K562 (cell line): Measurements from ENCODE around the gene MAST4. TPM values are rescaled to one million over a fixed set of nuclear protein-coding genes. Genes with fewer than 3 reads are reported as not detected.

Experiments used
- ATAC-seq: fragments of 200-7000 bp; cut with Tn5 transposase; 3 replicates; pipeline ENCODE4 v1.9.1; 2020; ENCODE audit warnings: moderate library complexity
- BruUV-seq: library from RNA; stranded (reverse); fragments of 400-500 nt; replicated peaks from 2 replicates; lab custom pipeline; 2021; lab: Mats Ljungman, UMichigan
- CTCF ChIA-PET: fragments of 300-600 bp; formaldehyde crosslinking; extraction: SDS; loops from one replicate; lab custom pipeline; 2021; ENCODE audit warnings: low intra/inter-chr PET ratio; lab: Yijun Ruan, JAX
- POLR2A ChIA-PET: fragments of 300-600, 350-650 bp; sonication (Branson Sonifier 250); formaldehyde crosslinking; extraction: SDS; loops from one replicate; lab custom pipeline; 2021; ENCODE audit warnings: antibody characterized with exemption, inconsistent platforms; lab: Yijun Ruan, JAX
- DNase-seq, 4 experiments: peaks; one replicate each; pipeline versions ENCODE4 v3.0.0 to v3.0.0-alpha.2; 2011 to 2018; ENCODE audit warnings: low spot score in 3 of 4, mixed read lengths in 3 of 4; ENCODE audit errors: extremely low read depth in 1 of 4
- FAIRE-seq: peaks from 2 replicates; lab custom pipeline; 2011; peaks lifted over from hg19 to GRCh38; lab: Jason Lieb, UNC
- H2AFZ ChIP-seq: 2 replicates; pipeline ENCODE4 v1.6.0; 2011; ENCODE audit warnings: low read depth, low read length, control low read depth, inconsistent platforms
- H3K27ac ChIP-seq: fragments of 200-600 bp; 3 replicates; pipeline ENCODE4 v1.8.0; 2011; ENCODE audit warnings: low read depth, mild to moderate bottlenecking, control low read depth, inconsistent platforms, low read length, moderate library complexity, mixed read lengths; ENCODE audit errors: extremely low read depth
- H3K27me3 ChIP-seq, 2 experiments: fragments of 300-600 bp in 1 of 2; 2 replicates in 1 of 2; 3 replicates in 1 of 2; pipeline versions ENCODE4 v1.6.0 to v1.8.0; 2011; ENCODE audit warnings: inconsistent platforms in 2 of 2, low read length in 2 of 2, mild to moderate bottlenecking in 1 of 2, mixed read lengths in 1 of 2, moderate library complexity in 1 of 2; ENCODE audit not compliant: control insufficient read depth in 2 of 2, insufficient read depth in 2 of 2
- H3K36me3 ChIP-seq: fragments of 300-600 bp; 3 replicates; pipeline ENCODE4 v1.8.0; 2011; ENCODE audit warnings: mild to moderate bottlenecking, low read length, inconsistent platforms; ENCODE audit not compliant: control insufficient read depth, insufficient read depth
- H3K4me1 ChIP-seq, 2 experiments: fragments of 200-600 bp in 1 of 2; replicated peaks in 1 of 2; 2 replicates in 1 of 2; 3 replicates in 1 of 2; pipeline versions ENCODE4 v1.5.1 to v1.8.0; 2011; ENCODE audit warnings: inconsistent platforms in 2 of 2, low read length in 2 of 2, mild to moderate bottlenecking in 1 of 2, mixed read lengths in 1 of 2, moderate library complexity in 1 of 2; ENCODE audit not compliant: control insufficient read depth in 2 of 2, insufficient read depth in 2 of 2
- H3K4me2 ChIP-seq: 2 replicates; pipeline ENCODE4 v1.6.1; 2011; ENCODE audit warnings: low read length, control low read depth, inconsistent platforms, mixed read lengths; ENCODE audit not compliant: insufficient read depth
- H3K4me3 ChIP-seq: fragments of 200-600 bp; sonication (generic), shearing (Covaris generic); 2 replicates; pipeline ENCODE4 v1.5.1; 2016; ENCODE audit warnings: control low read depth, inconsistent platforms
- H3K79me2 ChIP-seq: fragments of 200-600 bp; 3 replicates; pipeline ENCODE4 v1.8.0; 2011; ENCODE audit warnings: low read length, inconsistent platforms; ENCODE audit not compliant: control insufficient read depth, insufficient read depth
- H3K9ac ChIP-seq, 2 experiments: 2 replicates each; pipeline versions ENCODE4 v1.6.0 to v1.6.1; 2011; ENCODE audit warnings: low read depth in 2 of 2, low read length in 2 of 2, control low read depth in 1 of 2, inconsistent platforms in 1 of 2, mild to moderate bottlenecking in 1 of 2, mixed read lengths in 1 of 2; ENCODE audit not compliant: insufficient read depth in 1 of 2
- H3K9me1 ChIP-seq: one replicate; pipeline ENCODE4 v1.6.0; 2011; ENCODE audit warnings: inconsistent platforms, mild to moderate bottlenecking, low read length, moderate library complexity; ENCODE audit not compliant: control insufficient read depth, insufficient read depth
- H3K9me3 ChIP-seq: replicated peaks from 2 replicates; pipeline ENCODE4 v1.5.1; 2011; ENCODE audit warnings: low read depth, low read length, inconsistent platforms; ENCODE audit not compliant: control insufficient read depth, insufficient read depth
- H4K20me1 ChIP-seq: replicated peaks from 2 replicates; pipeline ENCODE4 v1.6.1; 2011; ENCODE audit warnings: low read length, inconsistent platforms, mixed read lengths; ENCODE audit not compliant: control insufficient read depth, insufficient read depth
- ARID1B ChIP-seq: fragments of 450-650 bp; IDR thresholded peaks from 2 replicates; pipeline ENCODE4 v1.6.1; 2016; ENCODE audit warnings: antibody characterized with exemption, mild to moderate bottlenecking, inconsistent platforms
- CHD4 ChIP-seq: fragments of 200-600 bp; sonication (generic); IDR thresholded peaks from 3 replicates; pipeline ENCODE4 v1.6.1; 2012; ENCODE audit warnings: low read depth, mild to moderate bottlenecking, mixed read lengths, low read length, inconsistent platforms; ENCODE audit not compliant: insufficient read depth, insufficient replicate concordance, poor library complexity, severe bottlenecking
- EP300 ChIP-seq: IDR thresholded peaks from 2 replicates; pipeline ENCODE4 v1.6.1; 2012; ENCODE audit warnings: low read length, improper control_type of control experiment
- FOXK1 ChIP-seq: sonication (generic); formaldehyde crosslinking; IDR thresholded peaks from 2 replicates; pipeline ENCODE4 v1.8.0; 2022; ENCODE audit warnings: missing genetic modification reagents, mild to moderate bottlenecking, borderline replicate concordance
- GTF2A2 ChIP-seq: IDR thresholded peaks from 2 replicates; pipeline ENCODE4 v1.6.1; 2016; ENCODE audit warnings: mild to moderate bottlenecking, missing genetic modification characterization, missing compliant biosample characterization
- KAT2B ChIP-seq: IDR thresholded peaks from one replicate; pipeline ENCODE4 v1.6.1; 2012; ENCODE audit warnings: low read depth, mild to moderate bottlenecking, control low read depth, inconsistent platforms, low read length, moderate library complexity
- MAFK ChIP-seq: IDR thresholded peaks from 2 replicates; pipeline ENCODE4 v1.6.1; 2011; ENCODE audit warnings: low read length, improper control_type of control experiment
- RFX7 ChIP-seq: fragments of 250-450 bp; sonication (Bioruptor Pico); IDR thresholded peaks from 2 replicates; pipeline ENCODE4 v1.5.1; 2021; ENCODE audit warnings: mild to moderate bottlenecking
- ZNF239 ChIP-seq: fragments of 250-450 bp; sonication (Bioruptor Pico); IDR thresholded peaks from 2 replicates; pipeline ENCODE4 v1.4.0; 2020; ENCODE audit warnings: mild to moderate bottlenecking
- WGBS: fragments of 100-300 bp; shearing (Covaris generic); methylation state at CpG from one replicate; pipeline ENCODE4 v1.1.6; 2016; ENCODE audit warnings: low coverage, mixed read lengths; ENCODE audit not compliant: insufficient coverage; ENCODE audit errors: missing lambda C conversion rate; 5-methylcytosine and 5-hydroxymethylcytosine counted together
- in situ Hi-C: fragments of 300-500 bp; cut with MboI; formaldehyde crosslinking; loops from 4 replicates; pipeline ENCODE4 v1.15.0; 2018; ENCODE audit warnings: inconsistent platforms, mixed read lengths
- intact Hi-C: fragments of 100-400 bp; cut with micrococcal nuclease; formaldehyde crosslinking; loops from 2 replicates; pipeline ENCODE4 v1.14.2; 2022
- polyA plus RNA-seq, 8 experiments: library from polyadenylated mRNA; depleted of rRNA in 4 of 8; stranded (reverse) in 5 of 8; unstranded in 3 of 8; fragments of >200 nt; fragmentation: Nextera tagmentation in 2 of 8; fragmentation: Illumina TruSeq in 1 of 8; extraction: Ambion mirVana in 2 of 8; extraction: Trizol in 1 of 8; gene quantifications; 2 replicates each; pipeline versions ENCODE4 v1.2.1 to v1.2.3, GENCODE V29; 2011 to 2014; ENCODE audit warnings: inconsistent platforms in 1 of 8, missing spikeins in 1 of 8
- total RNA-seq, 7 experiments: library from RNA; depleted of rRNA in 6 of 7; stranded (reverse); fragments of >200 nt in 6 of 7; fragmentation: Illumina TruSeq in 2 of 7; extraction: Trizol in 2 of 7; gene quantifications; 2 replicates each; pipeline versions ENCODE4 v1.2.1 to v1.2.3, GENCODE V29; 2011 to 2021; ENCODE audit warnings: low replicate concordance in 1 of 7
- TF ChIP-seq, protein P1 (sequence below): fragments of 250-450 bp; sonication (Bioruptor Pico); IDR thresholded peaks from 2 replicates; pipeline ENCODE4 v1.5.1; 2021; ENCODE audit warnings: mild to moderate bottlenecking
- TF ChIP-seq, protein P2 (sequence below): IDR thresholded peaks from 2 replicates; pipeline ENCODE4 v1.6.1; 2014; ENCODE audit warnings: antibody characterized with exemption
- TF ChIP-seq, protein P3 (sequence below): fragments of 200-800 bp; sonication (Bioruptor generic); IDR thresholded peaks from 2 replicates; pipeline ENCODE4 v1.6.1; 2017; ENCODE audit warnings: missing genetic modification characterization, missing compliant biosample characterization
- TF ChIP-seq, protein P4 (sequence below): fragments of 250-450 bp; sonication (Bioruptor Pico); IDR thresholded peaks from 2 replicates; pipeline ENCODE4 v1.4.0; 2020

Gene MAST4
- total and polyA plus RNA-seq, 9 of the 15 experiments (the other 6 are each of a cell fraction or from before 2014, with no cell fraction given) = 0.88 to 10.1 (median 5.2) TPM

DNA sequence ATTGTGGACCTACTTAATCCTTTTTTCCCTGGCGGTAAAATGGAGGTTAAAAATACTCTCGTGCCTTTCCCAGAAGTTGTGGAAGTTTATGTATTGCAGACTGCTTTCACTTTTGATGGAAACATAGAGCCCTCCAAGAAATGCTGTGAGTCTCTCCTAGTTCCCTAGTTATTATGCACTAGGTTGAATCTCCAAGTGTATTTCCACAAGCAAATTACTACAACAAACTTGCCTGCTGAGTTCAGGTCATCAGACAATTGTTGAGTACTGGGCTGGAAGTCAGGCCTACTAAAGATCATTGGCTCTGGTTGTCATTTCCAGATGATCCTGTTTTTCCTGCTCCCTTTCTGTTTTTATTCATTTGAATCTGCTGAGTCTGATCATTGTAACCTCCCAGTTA, 496.3 kb downstream of the MAST4 start:
- in situ Hi-C loops = no loop called here
- FAIRE-seq = no peak
- POLR2A ChIA-PET = no interaction called here
- no peak for TF ChIP-seq KAT2B
- no peak for TF ChIP-seq FOXK1 (CRISPR knock-in tag)
- TF ChIP-seq, protein P1, sequence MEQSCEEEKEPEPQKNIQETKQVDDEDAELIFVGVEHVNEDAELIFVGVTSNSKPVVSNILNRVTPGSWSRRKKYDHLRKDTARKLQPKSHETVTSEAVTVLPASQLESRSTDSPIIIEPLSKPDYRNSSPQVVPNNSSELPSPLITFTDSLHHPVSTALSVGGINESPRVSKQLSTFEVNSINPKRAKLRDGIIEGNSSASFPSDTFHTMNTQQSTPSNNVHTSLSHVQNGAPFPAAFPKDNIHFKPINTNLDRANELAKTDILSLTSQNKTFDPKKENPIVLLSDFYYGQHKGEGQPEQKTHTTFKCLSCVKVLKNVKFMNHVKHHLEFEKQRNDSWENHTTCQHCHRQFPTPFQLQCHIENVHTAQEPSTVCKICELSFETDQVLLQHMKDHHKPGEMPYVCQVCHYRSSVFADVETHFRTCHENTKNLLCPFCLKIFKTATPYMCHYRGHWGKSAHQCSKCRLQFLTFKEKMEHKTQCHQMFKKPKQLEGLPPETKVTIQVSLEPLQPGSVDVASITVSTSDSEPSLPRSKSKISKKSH (CRISPR knock-in tag) = no peak
- no peak for TF ChIP-seq EP300
- TF ChIP-seq, protein P2, sequence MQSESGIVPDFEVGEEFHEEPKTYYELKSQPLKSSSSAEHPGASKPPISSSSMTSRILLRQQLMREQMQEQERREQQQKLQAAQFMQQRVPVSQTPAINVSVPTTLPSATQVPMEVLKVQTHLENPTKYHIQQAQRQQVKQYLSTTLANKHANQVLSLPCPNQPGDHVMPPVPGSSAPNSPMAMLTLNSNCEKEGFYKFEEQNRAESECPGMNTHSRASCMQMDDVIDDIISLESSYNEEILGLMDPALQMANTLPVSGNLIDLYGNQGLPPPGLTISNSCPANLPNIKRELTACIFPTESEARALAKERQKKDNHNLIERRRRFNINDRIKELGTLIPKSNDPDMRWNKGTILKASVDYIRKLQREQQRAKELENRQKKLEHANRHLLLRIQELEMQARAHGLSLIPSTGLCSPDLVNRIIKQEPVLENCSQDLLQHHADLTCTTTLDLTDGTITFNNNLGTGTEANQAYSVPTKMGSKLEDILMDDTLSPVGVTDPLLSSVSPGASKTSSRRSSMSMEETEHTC = no peak
- TF ChIP-seq ZNF239 (CRISPR knock-in tag) = no peak
- TF ChIP-seq MAFK = no peak
- TF ChIP-seq RFX7 (CRISPR knock-in tag) = no peak
- no peak for TF ChIP-seq CHD4
- TF ChIP-seq, protein P3, sequence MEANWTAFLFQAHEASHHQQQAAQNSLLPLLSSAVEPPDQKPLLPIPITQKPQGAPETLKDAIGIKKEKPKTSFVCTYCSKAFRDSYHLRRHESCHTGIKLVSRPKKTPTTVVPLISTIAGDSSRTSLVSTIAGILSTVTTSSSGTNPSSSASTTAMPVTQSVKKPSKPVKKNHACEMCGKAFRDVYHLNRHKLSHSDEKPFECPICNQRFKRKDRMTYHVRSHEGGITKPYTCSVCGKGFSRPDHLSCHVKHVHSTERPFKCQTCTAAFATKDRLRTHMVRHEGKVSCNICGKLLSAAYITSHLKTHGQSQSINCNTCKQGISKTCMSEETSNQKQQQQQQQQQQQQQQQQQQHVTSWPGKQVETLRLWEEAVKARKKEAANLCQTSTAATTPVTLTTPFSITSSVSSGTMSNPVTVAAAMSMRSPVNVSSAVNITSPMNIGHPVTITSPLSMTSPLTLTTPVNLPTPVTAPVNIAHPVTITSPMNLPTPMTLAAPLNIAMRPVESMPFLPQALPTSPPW = no peak
- no peak for TF ChIP-seq ARID1B
- TF ChIP-seq, protein P4, sequence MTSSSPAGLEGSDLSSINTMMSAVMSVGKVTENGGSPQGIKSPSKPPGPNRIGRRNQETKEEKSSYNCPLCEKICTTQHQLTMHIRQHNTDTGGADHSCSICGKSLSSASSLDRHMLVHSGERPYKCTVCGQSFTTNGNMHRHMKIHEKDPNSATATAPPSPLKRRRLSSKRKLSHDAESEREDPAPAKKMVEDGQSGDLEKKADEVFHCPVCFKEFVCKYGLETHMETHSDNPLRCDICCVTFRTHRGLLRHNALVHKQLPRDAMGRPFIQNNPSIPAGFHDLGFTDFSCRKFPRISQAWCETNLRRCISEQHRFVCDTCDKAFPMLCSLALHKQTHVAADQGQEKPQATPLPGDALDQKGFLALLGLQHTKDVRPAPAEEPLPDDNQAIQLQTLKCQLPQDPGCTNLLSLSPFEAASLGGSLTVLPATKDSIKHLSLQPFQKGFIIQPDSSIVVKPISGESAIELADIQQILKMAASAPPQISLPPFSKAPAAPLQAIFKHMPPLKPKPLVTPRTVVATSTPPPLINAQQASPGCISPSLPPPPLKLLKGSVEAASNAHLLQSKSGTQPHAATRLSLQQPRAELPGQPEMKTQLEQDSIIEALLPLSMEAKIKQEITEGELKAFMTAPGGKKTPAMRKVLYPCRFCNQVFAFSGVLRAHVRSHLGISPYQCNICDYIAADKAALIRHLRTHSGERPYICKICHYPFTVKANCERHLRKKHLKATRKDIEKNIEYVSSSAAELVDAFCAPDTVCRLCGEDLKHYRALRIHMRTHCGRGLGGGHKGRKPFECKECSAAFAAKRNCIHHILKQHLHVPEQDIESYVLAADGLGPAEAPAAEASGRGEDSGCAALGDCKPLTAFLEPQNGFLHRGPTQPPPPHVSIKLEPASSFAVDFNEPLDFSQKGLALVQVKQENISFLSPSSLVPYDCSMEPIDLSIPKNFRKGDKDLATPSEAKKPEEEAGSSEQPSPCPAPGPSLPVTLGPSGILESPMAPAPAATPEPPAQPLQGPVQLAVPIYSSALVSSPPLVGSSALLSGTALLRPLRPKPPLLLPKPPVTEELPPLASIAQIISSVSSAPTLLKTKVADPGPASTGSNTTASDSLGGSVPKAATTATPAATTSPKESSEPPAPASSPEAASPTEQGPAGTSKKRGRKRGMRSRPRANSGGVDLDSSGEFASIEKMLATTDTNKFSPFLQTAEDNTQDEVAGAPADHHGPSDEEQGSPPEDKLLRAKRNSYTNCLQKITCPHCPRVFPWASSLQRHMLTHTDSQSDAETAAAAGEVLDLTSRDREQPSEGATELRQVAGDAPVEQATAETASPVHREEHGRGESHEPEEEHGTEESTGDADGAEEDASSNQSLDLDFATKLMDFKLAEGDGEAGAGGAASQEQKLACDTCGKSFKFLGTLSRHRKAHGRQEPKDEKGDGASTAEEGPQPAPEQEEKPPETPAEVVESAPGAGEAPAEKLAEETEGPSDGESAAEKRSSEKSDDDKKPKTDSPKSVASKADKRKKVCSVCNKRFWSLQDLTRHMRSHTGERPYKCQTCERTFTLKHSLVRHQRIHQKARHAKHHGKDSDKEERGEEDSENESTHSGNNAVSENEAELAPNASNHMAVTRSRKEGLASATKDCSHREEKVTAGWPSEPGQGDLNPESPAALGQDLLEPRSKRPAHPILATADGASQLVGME (CRISPR knock-in tag) = no peak
- no peak for TF ChIP-seq GTF2A2

More for the DNA sequence above, 496.3 kb downstream of the MAST4 start:
- H3K36me3 ChIP-seq = peaks cover 3% of the 10 kb centered on the region; the same call in 2 of the 3 replicates
- H3K9ac ChIP-seq = no peak overlapping the region
- no peaks in the 10 kb centered on the region for H3K4me1 ChIP-seq
- H2AFZ ChIP-seq = no peak overlapping the region
- no peak overlapping the region for H3K27ac ChIP-seq
- H4K20me1 ChIP-seq = no peaks in the 10 kb centered on the region
- ATAC-seq (no peak), DNase-seq (no peak)
- H3K79me2 ChIP-seq = no peaks in the 10 kb centered on the region
- no peak overlapping the region for H3K4me2 ChIP-seq
- H3K9me3 ChIP-seq = no peaks in the 10 kb centered on the region
- CTCF ChIA-PET = no interaction called here
- intact Hi-C loops = no loop called here
- H3K4me3 ChIP-seq = no peak overlapping the region
- WGBS = 61% methylated on average over 2 of the region's 2 CpGs
- H3K27me3 ChIP-seq = no peaks in the 10 kb centered on the region
- no TSS peak for BruUV-seq
- H3K9me1 ChIP-seq = no peaks in the 10 kb centered on the region
